Stomach (tissue), 4 donors: ENCODE results near the gene TRDN.

Experiments used
- POLR2A ChIP-seq, 4 donors: fragments of 450-650 bp; IDR thresholded peaks; one replicate each; pipeline ENCODE4 v1.6.1; 2016; ENCODE audit warnings: antibody characterized with exemption in 4 of 4, control low read depth in 2 of 4, mild to moderate bottlenecking in 1 of 4, moderate library complexity in 1 of 4
- TF ChIP-seq, protein P1 (sequence below), 7 experiments: fragments of 450-650 bp in 4 of 7; fragments of 200-600 bp in 3 of 7; sonication (generic) in 3 of 7; IDR thresholded peaks; one replicate each; pipeline ENCODE4 v1.5.1; 2016 to 2019; ENCODE audit warnings: antibody characterized with exemption in 7 of 7, control low read depth in 2 of 7, mild to moderate bottlenecking in 1 of 7

DNA sequence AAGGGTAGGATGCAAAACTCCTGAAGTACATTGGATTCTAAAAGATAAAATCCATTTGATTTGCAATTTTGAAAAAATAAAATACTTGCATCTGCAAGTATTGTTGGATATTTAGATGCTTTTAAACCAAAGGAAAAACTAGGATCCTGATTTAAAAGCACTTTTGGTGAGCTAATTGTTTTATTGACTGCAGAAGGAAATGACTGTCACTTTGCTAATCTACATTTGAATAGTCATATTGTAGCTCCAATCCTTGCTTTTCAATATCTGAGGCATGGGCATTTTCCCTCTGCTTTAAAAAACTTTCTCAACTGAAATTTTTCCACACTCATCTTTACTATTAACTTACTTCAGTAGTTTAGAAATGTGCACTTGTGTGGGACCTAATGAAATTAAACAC lies 74.1 kb downstream of the TRDN start:
- TF ChIP-seq, protein P1, sequence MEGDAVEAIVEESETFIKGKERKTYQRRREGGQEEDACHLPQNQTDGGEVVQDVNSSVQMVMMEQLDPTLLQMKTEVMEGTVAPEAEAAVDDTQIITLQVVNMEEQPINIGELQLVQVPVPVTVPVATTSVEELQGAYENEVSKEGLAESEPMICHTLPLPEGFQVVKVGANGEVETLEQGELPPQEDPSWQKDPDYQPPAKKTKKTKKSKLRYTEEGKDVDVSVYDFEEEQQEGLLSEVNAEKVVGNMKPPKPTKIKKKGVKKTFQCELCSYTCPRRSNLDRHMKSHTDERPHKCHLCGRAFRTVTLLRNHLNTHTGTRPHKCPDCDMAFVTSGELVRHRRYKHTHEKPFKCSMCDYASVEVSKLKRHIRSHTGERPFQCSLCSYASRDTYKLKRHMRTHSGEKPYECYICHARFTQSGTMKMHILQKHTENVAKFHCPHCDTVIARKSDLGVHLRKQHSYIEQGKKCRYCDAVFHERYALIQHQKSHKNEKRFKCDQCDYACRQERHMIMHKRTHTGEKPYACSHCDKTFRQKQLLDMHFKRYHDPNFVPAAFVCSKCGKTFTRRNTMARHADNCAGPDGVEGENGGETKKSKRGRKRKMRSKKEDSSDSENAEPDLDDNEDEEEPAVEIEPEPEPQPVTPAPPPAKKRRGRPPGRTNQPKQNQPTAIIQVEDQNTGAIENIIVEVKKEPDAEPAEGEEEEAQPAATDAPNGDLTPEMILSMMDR (IDR thresholded peaks at IDR 0.05): no peak
- TF ChIP-seq POLR2A (IDR thresholded peaks at IDR 0.05): no peak
